Skeletal muscle tissue (tissue), 4 donors: ENCODE measurements around the gene DONSON. TPM values are rescaled to one million over a fixed set of nuclear protein-coding genes. Genes with fewer than 3 reads are reported as not detected.

Source experiments
- H3K27ac ChIP-seq: one replicate; pipeline ENCODE4 v1.7.0; 2013; ENCODE audit warnings: mild to moderate bottlenecking, low read depth, low read length, inconsistent platforms
- H3K27me3 ChIP-seq, 3 donors: one replicate each; pipeline ENCODE4 v1.7.0; 2013; ENCODE audit warnings: low read length in 3 of 3; ENCODE audit not compliant: control insufficient read depth in 3 of 3, insufficient read depth in 3 of 3
- H3K36me3 ChIP-seq, 3 donors: one replicate each; pipeline ENCODE4 v1.7.0; 2013; ENCODE audit warnings: low read length in 3 of 3; ENCODE audit not compliant: control insufficient read depth in 3 of 3, insufficient read depth in 3 of 3
- H3K4me1 ChIP-seq, 3 donors: one replicate each; pipeline ENCODE4 v1.7.0; 2013; ENCODE audit warnings: low read length in 3 of 3, mild to moderate bottlenecking in 3 of 3; ENCODE audit not compliant: control insufficient read depth in 3 of 3, insufficient read depth in 3 of 3
- H3K4me3 ChIP-seq, 3 donors: one replicate each; pipeline ENCODE4 v1.7.0; 2013; ENCODE audit warnings: low read length in 3 of 3
- H3K9ac ChIP-seq, 3 donors: one replicate each; pipeline ENCODE4 v1.7.0; 2013; ENCODE audit warnings: low read length in 3 of 3, mild to moderate bottlenecking in 3 of 3, moderate library complexity in 2 of 3, low read depth in 1 of 3
- H3K9me3 ChIP-seq, 3 donors: one replicate each; pipeline ENCODE4 v1.7.0; 2013; ENCODE audit warnings: low read length in 3 of 3; ENCODE audit not compliant: control insufficient read depth in 3 of 3
- total RNA-seq: library from RNA; depleted of rRNA; stranded (reverse); fragments of >200 nt; gene quantifications from one replicate; pipeline ENCODE4 v1.2.3, GENCODE V29; 2014
- donor health status: Osteomylitis.

Gene DONSON
- total RNA-seq, 1 donor from 2014 or later: 15.7 TPM

- Histone ChIP-seq H3K4me1 (peaks cover 0 to 4% (median 3%) of the 10 kb centered on the region in 3 donors), H3K9me3 (no peaks in the 10 kb centered on the region), H3K36me3 (peaks cover 63 to 77% (median 66%) of the 10 kb centered on the region in 3 donors), H3K9ac (no peak overlapping the region), H3K27me3 (no peaks in the 10 kb centered on the region), H3K27ac (no peak overlapping the region), H3K4me3 (no peak overlapping the region)
These were observed 35.4 kb downstream of the DONSON start for GRCh38 chr21:33552999-33553598.

GRCh38 chr21:33552093-33552998, 36.1 kb downstream of the DONSON start:
- H3K9ac ChIP-seq: no peak overlapping the region
- no peaks in the 10 kb centered on the region for H3K27me3 ChIP-seq
- H3K27ac ChIP-seq: no peak overlapping the region
- no peak overlapping the region for H3K4me3 ChIP-seq
- H3K9me3 ChIP-seq: no peaks in the 10 kb centered on the region
- peaks cover 59 to 69% (median 59%) of the 10 kb centered on the region in 3 donors for H3K36me3 ChIP-seq
- peaks cover 0 to 4% (median 3%) of the 10 kb centered on the region in 3 donors for H3K4me1 ChIP-seq

- Histone ChIP-seq H3K36me3 (peaks cover 55 to 63% (median 59%) of the 10 kb centered on the region in 3 donors), H3K9me3 (no peaks in the 10 kb centered on the region), H3K27ac (no peak overlapping the region), H3K9ac (no peak overlapping the region), H3K4me3 (no peak overlapping the region), H3K27me3 (no peaks in the 10 kb centered on the region), H3K4me1 (peaks cover 0 to 4% (median 3%) of the 10 kb centered on the region in 3 donors)
These were observed 36.8 kb downstream of the DONSON start for GRCh38 chr21:33551664-33552063.

GRCh38 chr21:33550772-33551660, 37.5 kb downstream of the DONSON start:
- Histone ChIP-seq H3K9me3 (no peaks in the 10 kb centered on the region), H3K4me3 (no peak overlapping the region), H3K27me3 (no peaks in the 10 kb centered on the region), H3K4me1 (peaks cover 0 to 3% (median 2%) of the 10 kb centered on the region in 3 donors), H3K27ac (no peak overlapping the region), H3K9ac (no peak overlapping the region), H3K36me3 (peaks cover 53 to 59% (median 56%) of the 10 kb centered on the region in 3 donors)

GRCh38 chr21:33549848-33550771, 38.4 kb downstream of the DONSON start:
- no peaks in the 10 kb centered on the region for H3K27me3 ChIP-seq
- no peak overlapping the region for H3K27ac ChIP-seq
- no peak overlapping the region for H3K4me3 ChIP-seq
- H3K9ac ChIP-seq: no peak overlapping the region
- H3K36me3 ChIP-seq: peaks cover 52 to 58% (median 56%) of the 10 kb centered on the region in 3 donors
- H3K9me3 ChIP-seq: no peaks in the 10 kb centered on the region
- peaks cover 0 to 11% (median 6%) of the 10 kb centered on the region in 3 donors for H3K4me1 ChIP-seq

GRCh38 chr21:33546086-33546485, 42.4 kb downstream of the DONSON start:
- no peak overlapping the region for H3K4me3 ChIP-seq
- H3K4me1 ChIP-seq: peaks cover 11 to 27% (median 14%) of the 10 kb centered on the region in 3 donors
- H3K9ac ChIP-seq: no peak overlapping the region
- no peaks in the 10 kb centered on the region for H3K27me3 ChIP-seq
- H3K36me3 ChIP-seq: peaks cover 16 to 24% (median 21%) of the 10 kb centered on the region in 3 donors
- no peak overlapping the region for H3K27ac ChIP-seq
- no peaks in the 10 kb centered on the region for H3K9me3 ChIP-seq

GRCh38 chr21:33544451-33545195, 43.9 kb downstream of the DONSON start:
- H3K36me3 ChIP-seq: peaks cover 2 to 9% (median 6%) of the 10 kb centered on the region in 3 donors
- no peaks in the 10 kb centered on the region for H3K9me3 ChIP-seq
- no peaks in the 10 kb centered on the region for H3K27me3 ChIP-seq
- peak overlapping the region; percentile 91 to 98 (median 98) for H3K4me3 ChIP-seq
- H3K9ac ChIP-seq: peak overlapping the region; percentile 97 to 100 (median 100)
- H3K27ac ChIP-seq: no peak overlapping the region
- peaks cover 11 to 28% (median 18%) of the 10 kb centered on the region in 3 donors for H3K4me1 ChIP-seq

GRCh38 chr21:33543505-33544129, 44.9 kb downstream of the DONSON start:
- no peaks in the 10 kb centered on the region for H3K9me3 ChIP-seq
- peak overlapping the region; percentile 91 to 98 (median 98) for H3K4me3 ChIP-seq
- H3K9ac ChIP-seq: peak overlapping the region; percentile 97 to 100 (median 100)
- H3K4me1 ChIP-seq: peaks cover 11 to 28% (median 18%) of the 10 kb centered on the region in 3 donors
- no peaks in the 10 kb centered on the region for H3K27me3 ChIP-seq
- H3K36me3 ChIP-seq: peaks cover 0 to 11% (median 0%) of the 10 kb centered on the region in 3 donors
- H3K27ac ChIP-seq: peak overlapping the region; percentile 100
